Measurements from ENCODE around the gene CDCP1.

GRCh38 chr3:45124956-45125355 is 21.2 kb downstream of the CDCP1 start:
- TF ChIP-seq, protein P1, sequence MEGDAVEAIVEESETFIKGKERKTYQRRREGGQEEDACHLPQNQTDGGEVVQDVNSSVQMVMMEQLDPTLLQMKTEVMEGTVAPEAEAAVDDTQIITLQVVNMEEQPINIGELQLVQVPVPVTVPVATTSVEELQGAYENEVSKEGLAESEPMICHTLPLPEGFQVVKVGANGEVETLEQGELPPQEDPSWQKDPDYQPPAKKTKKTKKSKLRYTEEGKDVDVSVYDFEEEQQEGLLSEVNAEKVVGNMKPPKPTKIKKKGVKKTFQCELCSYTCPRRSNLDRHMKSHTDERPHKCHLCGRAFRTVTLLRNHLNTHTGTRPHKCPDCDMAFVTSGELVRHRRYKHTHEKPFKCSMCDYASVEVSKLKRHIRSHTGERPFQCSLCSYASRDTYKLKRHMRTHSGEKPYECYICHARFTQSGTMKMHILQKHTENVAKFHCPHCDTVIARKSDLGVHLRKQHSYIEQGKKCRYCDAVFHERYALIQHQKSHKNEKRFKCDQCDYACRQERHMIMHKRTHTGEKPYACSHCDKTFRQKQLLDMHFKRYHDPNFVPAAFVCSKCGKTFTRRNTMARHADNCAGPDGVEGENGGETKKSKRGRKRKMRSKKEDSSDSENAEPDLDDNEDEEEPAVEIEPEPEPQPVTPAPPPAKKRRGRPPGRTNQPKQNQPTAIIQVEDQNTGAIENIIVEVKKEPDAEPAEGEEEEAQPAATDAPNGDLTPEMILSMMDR (IDR thresholded peaks at IDR 0.05), result no peak
- TF ChIP-seq EZH2 (IDR thresholded peaks at IDR 0.05; ENCODE audit: borderline replicate concordance, insufficient read depth, low read depth, low read length, poor library complexity, severe bottlenecking), result no peak
